GM12801 (cell line): ENCODE data around the gene FOXO3.

ENCODE experiments used
- TF ChIP-seq, protein P1 (sequence below): IDR thresholded peaks from one replicate; pipeline ENCODE4 v1.5.1; 2011; ENCODE audit warnings: control low read depth; ENCODE audit not compliant: insufficient read length; ENCODE audit errors: extremely low read depth

FOXO3 gene

GRCh38 chr6:108609276-108609769 lies 48.6 kb downstream of the FOXO3 start:
- TF ChIP-seq, protein P1, sequence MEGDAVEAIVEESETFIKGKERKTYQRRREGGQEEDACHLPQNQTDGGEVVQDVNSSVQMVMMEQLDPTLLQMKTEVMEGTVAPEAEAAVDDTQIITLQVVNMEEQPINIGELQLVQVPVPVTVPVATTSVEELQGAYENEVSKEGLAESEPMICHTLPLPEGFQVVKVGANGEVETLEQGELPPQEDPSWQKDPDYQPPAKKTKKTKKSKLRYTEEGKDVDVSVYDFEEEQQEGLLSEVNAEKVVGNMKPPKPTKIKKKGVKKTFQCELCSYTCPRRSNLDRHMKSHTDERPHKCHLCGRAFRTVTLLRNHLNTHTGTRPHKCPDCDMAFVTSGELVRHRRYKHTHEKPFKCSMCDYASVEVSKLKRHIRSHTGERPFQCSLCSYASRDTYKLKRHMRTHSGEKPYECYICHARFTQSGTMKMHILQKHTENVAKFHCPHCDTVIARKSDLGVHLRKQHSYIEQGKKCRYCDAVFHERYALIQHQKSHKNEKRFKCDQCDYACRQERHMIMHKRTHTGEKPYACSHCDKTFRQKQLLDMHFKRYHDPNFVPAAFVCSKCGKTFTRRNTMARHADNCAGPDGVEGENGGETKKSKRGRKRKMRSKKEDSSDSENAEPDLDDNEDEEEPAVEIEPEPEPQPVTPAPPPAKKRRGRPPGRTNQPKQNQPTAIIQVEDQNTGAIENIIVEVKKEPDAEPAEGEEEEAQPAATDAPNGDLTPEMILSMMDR = no peak

DNA sequence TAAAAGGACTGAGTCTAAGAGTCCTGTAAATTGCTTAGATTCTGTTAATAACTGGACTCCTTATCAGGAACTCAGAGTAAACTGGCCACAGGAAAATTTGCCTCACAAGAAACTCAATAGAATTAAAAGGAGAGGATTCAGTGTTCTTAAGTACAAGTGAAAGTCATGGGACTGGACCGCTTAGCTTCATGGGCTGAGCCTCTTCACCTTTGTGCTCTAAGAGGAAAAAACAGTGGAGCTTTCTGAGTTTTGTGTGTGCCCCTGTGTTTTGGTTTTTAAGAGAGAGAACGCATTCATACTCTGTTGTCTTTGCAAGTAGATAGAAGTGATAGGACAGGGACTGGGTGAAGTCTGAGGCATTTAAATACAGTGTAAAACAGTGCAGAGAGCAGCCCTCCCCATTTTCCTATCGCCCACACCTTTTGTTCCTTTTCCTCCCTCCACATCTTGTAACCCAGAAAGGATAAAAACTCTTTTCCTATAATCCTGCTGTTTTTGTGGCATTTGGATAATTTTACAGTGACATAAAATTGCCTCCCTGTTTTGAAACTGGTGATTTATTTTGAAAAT lies 49.6 kb downstream of the FOXO3 start:
- TF ChIP-seq, protein P1 = no peak

DNA sequence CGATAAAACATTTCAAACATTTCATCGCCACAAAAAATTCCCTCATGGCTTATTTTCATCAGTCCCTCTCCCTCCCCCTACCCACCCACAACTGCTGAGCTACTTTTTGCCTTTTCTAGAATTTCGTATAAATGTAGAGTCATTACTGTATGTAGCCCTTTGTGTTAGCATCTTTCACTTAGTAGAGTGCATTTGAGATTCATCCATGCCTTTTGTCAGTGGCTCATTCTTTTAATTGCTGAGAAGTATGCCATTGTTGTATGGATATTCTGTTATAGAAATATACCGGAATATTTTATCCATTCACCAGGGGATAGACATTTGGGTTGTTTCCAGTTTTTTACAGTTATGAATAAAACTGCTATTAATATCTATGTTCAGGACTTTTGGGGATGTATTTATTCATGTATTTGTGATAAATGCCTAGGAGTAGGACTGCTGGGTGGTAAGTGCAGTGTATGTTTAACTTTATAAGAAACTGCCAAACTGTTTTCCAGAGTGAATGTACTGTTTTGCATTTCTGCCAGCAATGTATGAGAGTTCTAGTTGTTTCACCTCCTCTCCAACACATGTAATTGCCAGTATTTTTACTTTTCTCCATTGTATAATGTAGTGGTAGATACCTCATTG lies 50.4 kb downstream of the FOXO3 start:
- TF ChIP-seq, protein P1 = no peak

GRCh38 chr6:108612852-108613251 lies 52.1 kb downstream of the FOXO3 start:
- TF ChIP-seq, protein P1 = no peak

DNA sequence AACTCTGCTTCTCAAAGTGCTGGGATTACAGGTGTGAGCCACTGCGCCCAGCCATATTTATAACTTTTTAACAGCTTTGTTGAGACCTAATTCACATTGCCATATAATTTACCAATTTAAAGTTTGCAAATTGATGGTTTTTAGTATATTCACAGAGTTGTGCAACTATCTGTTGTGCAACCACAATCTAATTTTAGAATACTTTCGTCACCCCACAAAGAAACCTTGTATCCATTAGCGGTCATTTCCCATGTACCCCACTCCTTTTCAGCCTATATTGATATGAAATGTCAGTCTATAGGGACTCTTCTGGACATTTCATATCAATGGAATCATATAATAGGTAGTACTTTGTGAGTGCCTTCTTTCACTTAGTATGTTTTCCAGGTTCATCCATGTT lies 55.8 kb downstream of the FOXO3 start:
- TF ChIP-seq, protein P1 = no peak

DNA sequence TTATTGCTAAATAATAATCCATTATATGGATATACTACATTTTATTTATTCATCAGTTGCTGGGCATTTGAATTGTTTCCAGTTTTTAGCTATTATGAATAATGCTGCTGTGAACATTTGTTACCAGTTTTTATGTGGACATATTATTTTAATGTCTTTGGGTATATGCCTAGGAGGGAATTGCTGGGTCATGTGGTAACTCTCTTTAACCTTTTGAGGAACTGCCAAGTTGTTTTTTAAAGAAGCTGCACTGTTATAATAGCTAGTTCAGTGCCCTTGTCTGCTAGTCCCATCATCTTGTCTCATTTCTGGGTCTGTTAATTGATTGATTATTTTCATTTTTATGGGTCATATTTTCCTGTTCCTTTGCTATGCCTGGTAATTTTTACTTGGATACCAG lies 56.3 kb downstream of the FOXO3 start:
- TF ChIP-seq, protein P1 = no peak

DNA sequence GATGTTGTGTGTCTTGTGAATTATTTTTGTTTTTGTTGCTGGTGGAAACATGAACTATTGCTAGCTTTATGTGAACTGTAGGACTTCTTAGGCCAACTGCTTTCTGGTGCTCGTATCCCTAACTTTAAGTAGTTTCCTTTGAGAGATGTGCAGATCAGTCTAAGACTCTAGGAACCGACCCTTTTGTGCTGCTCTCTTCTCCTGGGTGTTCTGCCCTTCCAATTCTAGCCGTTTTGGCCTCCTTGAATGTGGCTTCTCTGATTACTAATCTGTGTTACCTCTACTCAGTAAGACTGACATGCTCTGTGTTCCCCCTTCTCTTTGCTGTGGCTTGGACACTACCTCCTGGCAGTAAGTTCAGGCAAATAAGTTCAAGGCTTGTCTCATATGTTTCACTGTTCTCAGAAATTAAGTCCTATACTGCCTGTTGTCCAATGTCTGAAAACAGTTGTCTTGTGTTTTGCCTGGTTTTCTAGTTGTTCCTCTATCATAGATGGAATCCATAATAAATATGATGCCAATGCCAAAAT lies 58.0 kb downstream of the FOXO3 start:
- TF ChIP-seq, protein P1 = no peak
